ENCODE data around the gene WDR37.
"Not testable (repeated sequence)": the region's sequence is repeated elsewhere in the genome, so short reads cannot be mapped to it uniquely, and the experiment has no call there.

WDR37 gene

GRCh38 chr10:1101946-1102345 is 45.8 kb downstream of the WDR37 start:
- no peak for DNase-seq (ENCODE audit: low read depth in 2 of 2, low spot score in 1 of 2)

- DNase-seq (ENCODE audit: low read depth in 2 of 2, low spot score in 1 of 2), result no peak
Observed at GRCh38 chr10:1102416-1102815, 46.2 kb downstream of the WDR37 start.

GRCh38 chr10:1102831-1103230 is 46.6 kb downstream of the WDR37 start:
- DNase-seq (ENCODE audit: low read depth in 2 of 2, low spot score in 1 of 2), result no peak

- DNase-seq (ENCODE audit: low read depth in 2 of 2, low spot score in 1 of 2), result no peak
Observed at GRCh38 chr10:1103551-1103950, 47.4 kb downstream of the WDR37 start.

GRCh38 chr10:1104971-1105370 is 48.8 kb downstream of the WDR37 start:
- no peak for DNase-seq (ENCODE audit: low read depth in 2 of 2, low spot score in 1 of 2)

GRCh38 chr10:1107004-1107403 is 50.8 kb downstream of the WDR37 start:
- DNase-seq (ENCODE audit: low read depth in 2 of 2, low spot score in 1 of 2), result no peak

- DNase-seq (ENCODE audit: low read depth in 2 of 2, low spot score in 1 of 2), result no peak
Observed at GRCh38 chr10:1107679-1108078, 51.5 kb downstream of the WDR37 start.

GRCh38 chr10:1109795-1110673 is 53.8 kb downstream of the WDR37 start:
- DNase-seq (ENCODE audit: low read depth in 2 of 2, low spot score in 1 of 2), result peak; percentile 43 to 56

GRCh38 chr10:1110674-1111119 is 54.5 kb downstream of the WDR37 start:
- no peak for DNase-seq (ENCODE audit: low read depth in 2 of 2, low spot score in 1 of 2)

- no peak for DNase-seq (ENCODE audit: low read depth in 2 of 2, low spot score in 1 of 2)
Observed at GRCh38 chr10:1114315-1114714, 58.1 kb downstream of the WDR37 start.

GRCh38 chr10:1114719-1115606 is 58.8 kb downstream of the WDR37 start:
- no peak for DNase-seq (ENCODE audit: low read depth in 2 of 2, low spot score in 1 of 2)

GRCh38 chr10:1115607-1115955 is 59.4 kb downstream of the WDR37 start:
- no peak for DNase-seq (ENCODE audit: low read depth in 2 of 2, low spot score in 1 of 2)

- no peak for DNase-seq (ENCODE audit: low read depth in 2 of 2, low spot score in 1 of 2)
Observed at GRCh38 chr10:1116051-1116450, 59.9 kb downstream of the WDR37 start.

- no peak for DNase-seq (ENCODE audit: low read depth in 2 of 2, low spot score in 1 of 2)
Observed at GRCh38 chr10:1116696-1117280, 60.6 kb downstream of the WDR37 start.

- DNase-seq (ENCODE audit: low read depth in 2 of 2, low spot score in 1 of 2), result no peak
Observed at GRCh38 chr10:1117651-1118050, 61.5 kb downstream of the WDR37 start.

- DNase-seq (ENCODE audit: low read depth in 2 of 2, low spot score in 1 of 2), result not testable (repeated sequence)
Observed at GRCh38 chr10:1118318-1118717, 62.1 kb downstream of the WDR37 start.

GRCh38 chr10:1119027-1119426 is 62.8 kb downstream of the WDR37 start:
- no peak for DNase-seq (ENCODE audit: low read depth in 2 of 2, low spot score in 1 of 2)

GRCh38 chr10:1119501-1119900 is 63.3 kb downstream of the WDR37 start:
- no peak for DNase-seq (ENCODE audit: low read depth in 2 of 2, low spot score in 1 of 2)

- no peak for DNase-seq (ENCODE audit: low read depth in 2 of 2, low spot score in 1 of 2)
Observed at GRCh38 chr10:1120306-1120705, 64.1 kb downstream of the WDR37 start.

- no peak for DNase-seq (ENCODE audit: low read depth in 2 of 2, low spot score in 1 of 2)
Observed at GRCh38 chr10:1120801-1121211, 64.6 kb downstream of the WDR37 start.

GRCh38 chr10:1121271-1121970 is 65.2 kb downstream of the WDR37 start:
- no peak for DNase-seq (ENCODE audit: low read depth in 2 of 2, low spot score in 1 of 2)
